A549 (cell line): ENCODE results near the gene SLBP.

Experiments
- ATOH8 ChIP-seq: fragments of 250-450 bp; sonication (Bioruptor Pico); IDR thresholded peaks from 2 replicates; pipeline ENCODE4 v1.5.0; 2020; ENCODE audit warnings: low read depth, mild to moderate bottlenecking, moderate library complexity
- CEBPB ChIP-seq, 2 experiments: fragments of >200 bp in 1 of 2; sonication (Bioruptor Twin) in 1 of 2; formaldehyde crosslinking in 1 of 2; IDR thresholded peaks; 2 replicates each; pipeline ENCODE4 v1.6.1; 2012 to 2016
- CTCF ChIP-seq: fragments of >200 bp; sonication (Bioruptor Twin); formaldehyde crosslinking; IDR thresholded peaks from 3 replicates; pipeline ENCODE4 v1.5.1; 2016
- EP300 ChIP-seq, 2 experiments: fragments of >200 bp; sonication (Bioruptor Twin); formaldehyde crosslinking; IDR thresholded peaks; 2 replicates in 1 of 2; 3 replicates in 1 of 2; pipeline ENCODE4 v1.6.1; 2016 to 2017
- HMGXB4 ChIP-seq: fragments of 250-450 bp; sonication (Bioruptor Pico); IDR thresholded peaks from 2 replicates; pipeline ENCODE4 v1.5.0; 2021; ENCODE audit warnings: mild to moderate bottlenecking, moderate library complexity, borderline replicate concordance
- HOXB13 ChIP-seq: fragments of 250-450 bp; sonication (Bioruptor Pico); IDR thresholded peaks from 2 replicates; pipeline ENCODE4 v1.5.0; 2020; ENCODE audit warnings: low read depth, mild to moderate bottlenecking, moderate library complexity
- HOXB5 ChIP-seq: fragments of 250-450 bp; sonication (Bioruptor Pico); IDR thresholded peaks from 2 replicates; pipeline ENCODE4 v1.5.0; 2020; ENCODE audit warnings: mild to moderate bottlenecking, moderate library complexity
- MAFK ChIP-seq: fragments of 450-650 bp; IDR thresholded peaks from 2 replicates; pipeline ENCODE4 v1.6.1; 2014; ENCODE audit not compliant: partially characterized antibody
- MAX ChIP-seq: IDR thresholded peaks from 2 replicates; pipeline ENCODE4 v1.6.1; 2012
- MYC ChIP-seq: IDR thresholded peaks from 2 replicates; pipeline ENCODE4 v1.6.1; 2012; ENCODE audit warnings: mild to moderate bottlenecking, inconsistent platforms, low read length, improper control_type of control experiment, borderline replicate concordance
- PBX3 ChIP-seq: IDR thresholded peaks from 2 replicates; pipeline ENCODE4 v1.6.1; 2012
- PHF8 ChIP-seq: fragments of 200-600 bp; sonication (generic); IDR thresholded peaks from 2 replicates; pipeline ENCODE4 v1.6.1; 2016; ENCODE audit warnings: low read depth, mild to moderate bottlenecking, antibody characterized with exemption, moderate library complexity, borderline replicate concordance
- POLR2A ChIP-seq: IDR thresholded peaks from 2 replicates; pipeline ENCODE4 v1.6.1; 2012; ENCODE audit warnings: mild to moderate bottlenecking, low read length
- ZC3H11A ChIP-seq: fragments of 450-650 bp; IDR thresholded peaks from 2 replicates; pipeline ENCODE4 v1.6.1; 2014; ENCODE audit warnings: antibody characterized with exemption, mild to moderate bottlenecking

- no peak for TF ChIP-seq PHF8
- TF ChIP-seq MAX, result no peak
- TF ChIP-seq CTCF, result no peak
- TF ChIP-seq HMGXB4 (CRISPR knock-in tag), result no peak
- TF ChIP-seq POLR2A, result no peak
- TF ChIP-seq ATOH8 (CRISPR knock-in tag), result no peak
- no peak for TF ChIP-seq ZC3H11A
- no peak for TF ChIP-seq CEBPB (IDR thresholded peaks at IDR 0.05)
- no peak for TF ChIP-seq HOXB13
- no peak for TF ChIP-seq MYC
- TF ChIP-seq HOXB5, result no peak
- TF ChIP-seq PBX3, result no peak
- no peak for TF ChIP-seq MAFK
- TF ChIP-seq EP300 (IDR thresholded peaks at IDR 0.05), result no peak
These were observed 35.5 kb upstream of the SLBP start for GRCh38 chr4:1747603-1747967.
